Endothelial cell of umbilical vein (primary cell): ENCODE results near the gene FASLG. TPM values are rescaled to one million over a fixed set of nuclear protein-coding genes. Genes with fewer than 3 reads are reported as not detected.
A peak's percentile ranks its signal among the peaks of the same experiment; 100 is the strongest.

Experiments
- BruUV-seq: library from RNA; stranded (reverse); fragments of 400-500 nt; replicated peaks from 2 replicates; lab custom pipeline; 2021; lab: Mats Ljungman, UMichigan
- CTCF ChIA-PET: fragments of 300-600, 350-600 bp; sonication (Branson Sonifier 250); formaldehyde crosslinking; loops from one replicate; lab custom pipeline; 2021; ENCODE audit warnings: antibody characterized with exemption, inconsistent platforms; lab: Charles Lee
- POLR2A ChIA-PET: fragments of 300-600, 350-600 bp; sonication (Branson Sonifier 250); formaldehyde crosslinking; loops from one replicate; lab custom pipeline; 2021; ENCODE audit warnings: antibody characterized with exemption, inconsistent platforms; lab: Charles Lee
- DNase-seq: peaks from one replicate; pipeline ENCODE4 v3.0.0-alpha.2; 2011; ENCODE audit warnings: low read depth, low spot score
- FAIRE-seq: peaks from 2 replicates; lab custom pipeline; 2011; peaks lifted over from hg19 to GRCh38; lab: Jason Lieb, UNC
- H2AFZ ChIP-seq: 2 replicates; pipeline ENCODE4 v1.6.0; 2012; ENCODE audit warnings: low read depth, low read length, control low read depth, inconsistent platforms
- H3K27ac ChIP-seq: 2 replicates; pipeline ENCODE4 v1.5.1; 2011; ENCODE audit warnings: low read depth, mild to moderate bottlenecking, control low read depth, low read length, moderate library complexity; ENCODE audit not compliant: insufficient read depth
- H3K27me3 ChIP-seq, 2 experiments: 2 replicates each; pipeline versions ENCODE4 v1.6.0 to v1.6.1; 2011; ENCODE audit warnings: low read length in 2 of 2, mixed read lengths in 1 of 2; ENCODE audit not compliant: control insufficient read depth in 2 of 2, insufficient read depth in 2 of 2
- H3K36me3 ChIP-seq, 2 experiments: 2 replicates in 1 of 2; 3 replicates in 1 of 2; pipeline ENCODE4 v1.5.1; 2011; ENCODE audit warnings: low read length in 2 of 2, mild to moderate bottlenecking in 1 of 2, moderate library complexity in 1 of 2; ENCODE audit not compliant: control insufficient read depth in 2 of 2, insufficient read depth in 2 of 2; ENCODE audit errors: extremely low read depth in 1 of 2
- H3K4me1 ChIP-seq: 3 replicates; pipeline ENCODE4 v1.5.1; 2011; ENCODE audit warnings: mild to moderate bottlenecking, low read length; ENCODE audit not compliant: control insufficient read depth, insufficient read depth; ENCODE audit errors: extremely low read depth
- H3K4me2 ChIP-seq: 2 replicates; pipeline ENCODE4 v1.6.1; 2011; ENCODE audit warnings: low read length, control low read depth, mixed read lengths; ENCODE audit not compliant: insufficient read depth
- H3K4me3 ChIP-seq, 3 experiments: fragments of 200-600 bp in 1 of 3; sonication (generic), shearing (Covaris generic) in 1 of 3; replicated peaks in 1 of 3; 2 replicates each; pipeline ENCODE4 v1.5.1; 2011 to 2016; ENCODE audit warnings: control low read depth in 3 of 3, low read length in 3 of 3, mild to moderate bottlenecking in 2 of 3, inconsistent platforms in 1 of 3, low read depth in 1 of 3, moderate library complexity in 1 of 3; ENCODE audit not compliant: insufficient read depth in 1 of 3
- H3K79me2 ChIP-seq: 2 replicates; pipeline ENCODE4 v1.6.0; 2012; ENCODE audit warnings: low read length, inconsistent platforms; ENCODE audit not compliant: control insufficient read depth, insufficient read depth
- H3K9ac ChIP-seq: replicated peaks from 2 replicates; pipeline ENCODE3; 2011; ENCODE audit warnings: low read length, control low read depth; ENCODE audit not compliant: insufficient read depth; ENCODE audit errors: extremely low read depth
- H3K9me1 ChIP-seq: replicated peaks from 3 replicates; pipeline ENCODE4 v1.6.0; 2011; ENCODE audit warnings: mild to moderate bottlenecking, low read length; ENCODE audit not compliant: control insufficient read depth, insufficient read depth; ENCODE audit errors: extremely low read depth
- H3K9me3 ChIP-seq: replicated peaks from 2 replicates; pipeline ENCODE4 v1.5.1; 2012; ENCODE audit warnings: low read length, inconsistent platforms; ENCODE audit not compliant: control insufficient read depth, insufficient read depth
- H4K20me1 ChIP-seq: replicated peaks from 2 replicates; pipeline ENCODE3; 2011; ENCODE audit warnings: mild to moderate bottlenecking, low read length; ENCODE audit not compliant: control insufficient read depth, insufficient read depth; ENCODE audit errors: extremely low read depth
- EZH2 ChIP-seq: IDR thresholded peaks from 2 replicates; pipeline ENCODE4 v1.6.1; 2012; ENCODE audit warnings: borderline replicate concordance, low read depth, mild to moderate bottlenecking, moderate library complexity, low read length, inconsistent platforms; ENCODE audit not compliant: severe bottlenecking
- GATA2 ChIP-seq: IDR thresholded peaks from 2 replicates; pipeline ENCODE4 v1.7.0; 2011; ENCODE audit warnings: low read depth, mild to moderate bottlenecking, moderate library complexity, mixed read lengths, low read length; ENCODE audit not compliant: insufficient read length, insufficient read depth
- JUN ChIP-seq: IDR thresholded peaks from 2 replicates; pipeline ENCODE4 v1.6.1; 2011; ENCODE audit warnings: borderline replicate concordance, low read depth; ENCODE audit not compliant: insufficient read length, insufficient read depth
- POLR2A ChIP-seq: IDR thresholded peaks from 2 replicates; pipeline ENCODE4 v1.6.1; 2012; ENCODE audit warnings: low read depth, mild to moderate bottlenecking, control low read depth, low read length
- dilution Hi-C: fragments of 300-500 bp; cut with MboI; formaldehyde crosslinking; loops from one replicate; pipeline ENCODE4 v1.15.0; 2019; ENCODE audit warnings: low sequenced_read_pairs; ENCODE audit not compliant: extremely low pct_ligation_motif_present
- intact Hi-C: fragments of 100-400 bp; cut with micrococcal nuclease; formaldehyde crosslinking; loops from one replicate; pipeline ENCODE4 v1.10.0; 2022
- polyA plus RNA-seq, 4 experiments: library from polyadenylated mRNA; depleted of rRNA in 3 of 4; stranded (reverse) in 3 of 4; unstranded in 1 of 4; fragments of >200 nt; gene quantifications; 2 replicates each; pipeline versions ENCODE4 v1.2.1 to v1.2.3, GENCODE V29; 2011 to 2012; ENCODE audit warnings: missing spikeins in 1 of 4
- total RNA-seq: library from RNA; stranded (reverse); gene quantifications from 2 replicates; pipeline ENCODE4 v1.2.3, GENCODE V29; 2021
- TF ChIP-seq, protein P1 (sequence below), 2 donors: IDR thresholded peaks; 1 replicate in 1 of 2; 2 replicates in 1 of 2; pipeline ENCODE4 v1.5.1; 2011; ENCODE audit warnings: low read length in 2 of 2, mild to moderate bottlenecking in 2 of 2, moderate library complexity in 2 of 2, control low read depth in 1 of 2, inconsistent platforms in 1 of 2, low read depth in 1 of 2; ENCODE audit not compliant: insufficient read depth in 1 of 2; ENCODE audit errors: extremely low read depth in 1 of 2

The FASLG gene
- total and polyA plus RNA-seq, 2 donors (not counting 3 experiments of a cell fraction or from before 2014, with no cell fraction given), result not detected

GRCh38 chr1:172630056-172630818 lies 28.7 kb upstream of the FASLG start:
- no peak overlapping the region for H3K27ac ChIP-seq
- no peaks in the 10 kb centered on the region for H3K36me3 ChIP-seq
- no peaks in the 10 kb centered on the region for H3K27me3 ChIP-seq
- FAIRE-seq (peak; percentile 26), DNase-seq (no peak)
- no peak overlapping the region for H2AFZ ChIP-seq
- CTCF ChIA-PET, result interaction anchor here (0.8 to 1.0 kb wide), 2 partner anchors 16 to 628 kb away, joined by 3 read pairs; no protein-coding TSS in a partner anchor
- POLR2A ChIA-PET, result no interaction called here
- no peaks in the 10 kb centered on the region for H3K9me3 ChIP-seq
- H3K4me1 ChIP-seq, result no peaks in the 10 kb centered on the region
- no peaks in the 10 kb centered on the region for H4K20me1 ChIP-seq
- H3K4me3 ChIP-seq, result no peak overlapping the region
- H3K9me1 ChIP-seq, result no peaks in the 10 kb centered on the region
- no peaks in the 10 kb centered on the region for H3K79me2 ChIP-seq
- dilution Hi-C loops, result no loop called here
- no peak overlapping the region for H3K9ac ChIP-seq
- TF ChIP-seq JUN, result no peak
- intact Hi-C loops, result no loop called here
- no TSS peak for BruUV-seq
- H3K4me2 ChIP-seq, result no peak overlapping the region

DNA sequence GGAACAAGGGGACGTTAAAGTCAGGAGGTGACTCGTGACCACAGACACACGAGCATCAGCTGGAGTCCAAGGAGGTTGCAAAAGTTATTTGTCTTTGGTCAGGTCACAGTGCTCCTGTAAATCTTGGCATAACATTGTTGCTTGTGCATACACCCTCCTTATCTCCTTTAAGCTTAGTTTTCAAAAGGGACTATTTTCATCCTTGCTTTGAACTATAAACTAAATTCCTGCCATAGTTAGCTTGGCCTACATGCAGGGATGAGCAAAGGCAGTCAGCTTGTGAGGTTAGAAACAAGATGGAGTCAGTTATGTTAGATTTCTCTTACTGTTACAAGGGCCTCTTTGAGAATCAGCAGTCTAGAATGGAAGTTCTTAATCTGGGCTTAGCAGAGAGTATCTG lies 28.0 kb upstream of the FASLG start:
- BruUV-seq, result no TSS peak
- dilution Hi-C loops, result no loop called here
- DNase-seq, result no peak
- Histone ChIP-seq H3K4me2 (no peak overlapping the region), H3K9ac (no peak overlapping the region), H3K4me3 (no peak overlapping the region), H2AFZ (no peak overlapping the region), H3K27ac (no peak overlapping the region), H3K4me1 (no peaks in the 10 kb centered on the region), H4K20me1 (no peaks in the 10 kb centered on the region), H3K36me3 (no peaks in the 10 kb centered on the region), H3K9me1 (no peaks in the 10 kb centered on the region), H3K79me2 (no peaks in the 10 kb centered on the region), H3K27me3 (no peaks in the 10 kb centered on the region), H3K9me3 (no peaks in the 10 kb centered on the region)
- intact Hi-C loops, result no loop called here
- CTCF ChIA-PET, result interaction anchor here (0.8 kb wide), 1 partner anchor 17 kb away, joined by 3 read pairs; no protein-coding TSS in a partner anchor
- TF ChIP-seq, protein P1, sequence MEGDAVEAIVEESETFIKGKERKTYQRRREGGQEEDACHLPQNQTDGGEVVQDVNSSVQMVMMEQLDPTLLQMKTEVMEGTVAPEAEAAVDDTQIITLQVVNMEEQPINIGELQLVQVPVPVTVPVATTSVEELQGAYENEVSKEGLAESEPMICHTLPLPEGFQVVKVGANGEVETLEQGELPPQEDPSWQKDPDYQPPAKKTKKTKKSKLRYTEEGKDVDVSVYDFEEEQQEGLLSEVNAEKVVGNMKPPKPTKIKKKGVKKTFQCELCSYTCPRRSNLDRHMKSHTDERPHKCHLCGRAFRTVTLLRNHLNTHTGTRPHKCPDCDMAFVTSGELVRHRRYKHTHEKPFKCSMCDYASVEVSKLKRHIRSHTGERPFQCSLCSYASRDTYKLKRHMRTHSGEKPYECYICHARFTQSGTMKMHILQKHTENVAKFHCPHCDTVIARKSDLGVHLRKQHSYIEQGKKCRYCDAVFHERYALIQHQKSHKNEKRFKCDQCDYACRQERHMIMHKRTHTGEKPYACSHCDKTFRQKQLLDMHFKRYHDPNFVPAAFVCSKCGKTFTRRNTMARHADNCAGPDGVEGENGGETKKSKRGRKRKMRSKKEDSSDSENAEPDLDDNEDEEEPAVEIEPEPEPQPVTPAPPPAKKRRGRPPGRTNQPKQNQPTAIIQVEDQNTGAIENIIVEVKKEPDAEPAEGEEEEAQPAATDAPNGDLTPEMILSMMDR (IDR thresholded peaks at IDR 0.05; ENCODE audit: extremely low read depth in 1 of 2, insufficient read depth in 1 of 2, low read depth in 1 of 2, low read length in 2 of 2), result no peak
- TF ChIP-seq POLR2A (no peak), GATA2 (no peak), EZH2 (no peak)
- FAIRE-seq, result no peak
- POLR2A ChIA-PET, result no interaction called here
